Panc1 (cell line): ENCODE measurements around the gene FBXL2. TPM values are rescaled to one million over a fixed set of nuclear protein-coding genes. Genes with fewer than 3 reads are reported as not detected.

Experiments used
- ATAC-seq: fragments of 200-7000 bp; cut with Tn5 transposase; 2 replicates; pipeline ENCODE4 v1.9.1; 2020; ENCODE audit warnings: mild to moderate bottlenecking, moderate library complexity
- BruUV-seq: library from RNA; stranded (reverse); fragments of 400-500 nt; replicated peaks from 2 replicates; lab custom pipeline; 2021; lab: Mats Ljungman, UMichigan
- CTCF ChIA-PET: fragments of 300-600 bp; sonication (Branson Sonifier 250); formaldehyde crosslinking; loops from one replicate; lab custom pipeline; 2022; ENCODE audit warnings: antibody characterized with exemption; lab: Charles Lee
- POLR2A ChIA-PET: fragments of 300-600 bp; sonication (Branson Sonifier 250); formaldehyde crosslinking; loops from one replicate; lab custom pipeline; 2022; ENCODE audit warnings: antibody characterized with exemption; lab: Charles Lee
- DNase-seq: peaks from one replicate; pipeline ENCODE4 v3.0.0-alpha.2; 2010; ENCODE audit warnings: low read depth, low spot score
- H3K27ac ChIP-seq: 2 replicates; pipeline ENCODE4 v1.5.1; 2011; ENCODE audit warnings: mild to moderate bottlenecking, low read length, inconsistent platforms
- H3K27me3 ChIP-seq: fragments of 200-500 bp; sonication (Bioruptor generic); 2 replicates; pipeline ENCODE4 v1.6.0; 2014; ENCODE audit warnings: low read length, inconsistent platforms; ENCODE audit not compliant: control insufficient read depth, insufficient read depth
- H3K36me3 ChIP-seq: fragments of 200-500 bp; sonication (Bioruptor generic); 2 replicates; pipeline ENCODE4 v1.5.1; 2014; ENCODE audit warnings: inconsistent platforms, mild to moderate bottlenecking, low read length, moderate library complexity; ENCODE audit not compliant: control insufficient read depth, insufficient read depth
- H3K4me1 ChIP-seq: 2 replicates; pipeline ENCODE4 v1.5.1; 2011; ENCODE audit warnings: inconsistent platforms, mild to moderate bottlenecking, low read length, moderate library complexity; ENCODE audit not compliant: control insufficient read depth, insufficient read depth
- H3K4me3 ChIP-seq, 2 experiments: 2 replicates each; pipeline ENCODE4 v1.5.1; 2011 to 2012; ENCODE audit warnings: low read depth in 2 of 2, low read length in 2 of 2, mild to moderate bottlenecking in 2 of 2, inconsistent platforms in 1 of 2, moderate library complexity in 1 of 2
- H3K9me3 ChIP-seq: fragments of 200-500 bp; sonication (Bioruptor generic); 2 replicates; pipeline ENCODE4 v1.5.1; 2014; ENCODE audit warnings: low read depth, mild to moderate bottlenecking, inconsistent platforms, low read length, moderate library complexity; ENCODE audit not compliant: control insufficient read depth, insufficient read depth
- POLR2AphosphoS5 ChIP-seq: IDR thresholded peaks from 2 replicates; pipeline ENCODE4 v1.6.1; 2012; ENCODE audit warnings: mild to moderate bottlenecking, low read depth, low read length, moderate library complexity
- REST ChIP-seq, 2 experiments: IDR thresholded peaks; 2 replicates each; pipeline ENCODE4 v1.6.1; 2011 to 2012; ENCODE audit warnings: low read depth in 2 of 2, control low read depth in 1 of 2, low read length in 1 of 2, mild to moderate bottlenecking in 1 of 2, moderate library complexity in 1 of 2; ENCODE audit not compliant: insufficient read depth in 1 of 2
- SIN3A ChIP-seq: IDR thresholded peaks from 2 replicates; pipeline ENCODE4 v1.6.1; 2012; ENCODE audit warnings: low read depth, mild to moderate bottlenecking, low read length, moderate library complexity, borderline replicate concordance; ENCODE audit not compliant: insufficient read depth
- TCF7L2 ChIP-seq: IDR thresholded peaks from 2 replicates; pipeline ENCODE4 v1.6.1; 2011; ENCODE audit warnings: mild to moderate bottlenecking, low read depth, low read length, inconsistent platforms
- in situ Hi-C: cut with HindIII; loops from 2 replicates; pipeline ENCODE4 v1.10.0; 2016; ENCODE audit warnings: low sequenced_read_pairs, low pct_unique_long_range_greater_than_20kb
- intact Hi-C: fragments of 100-400 bp; cut with micrococcal nuclease; formaldehyde crosslinking; loops from one replicate; pipeline ENCODE4 v1.10.0; 2022; ENCODE audit not compliant: unreplicated experiment
- total RNA-seq: library from RNA; stranded (reverse); gene quantifications from one replicate; pipeline ENCODE4 v1.2.1, GENCODE V29; 2021; ENCODE audit not compliant: unreplicated experiment
- TF ChIP-seq, protein P1 (sequence below): fragments of 450-650 bp; IDR thresholded peaks from 2 replicates; pipeline ENCODE4 v1.5.1; 2017; ENCODE audit warnings: mild to moderate bottlenecking

FBXL2 gene
- total RNA-seq, 1 experiment from 2014 or later: 12.3 TPM

- POLR2A ChIA-PET: no interaction called here
- in situ Hi-C loops (no loop called here), intact Hi-C loops (no loop called here)
- Histone ChIP-seq H3K36me3 (no peaks in the 10 kb centered on the region), H3K27me3 (no peaks in the 10 kb centered on the region), H3K4me1 (no peaks in the 10 kb centered on the region), H3K9me3 (no peaks in the 10 kb centered on the region), H3K4me3 (no peak overlapping the region), H3K27ac (no peak overlapping the region)
- no peak for ATAC-seq
- no TSS peak for BruUV-seq
- CTCF ChIA-PET: no interaction called here
- TF ChIP-seq, protein P1, sequence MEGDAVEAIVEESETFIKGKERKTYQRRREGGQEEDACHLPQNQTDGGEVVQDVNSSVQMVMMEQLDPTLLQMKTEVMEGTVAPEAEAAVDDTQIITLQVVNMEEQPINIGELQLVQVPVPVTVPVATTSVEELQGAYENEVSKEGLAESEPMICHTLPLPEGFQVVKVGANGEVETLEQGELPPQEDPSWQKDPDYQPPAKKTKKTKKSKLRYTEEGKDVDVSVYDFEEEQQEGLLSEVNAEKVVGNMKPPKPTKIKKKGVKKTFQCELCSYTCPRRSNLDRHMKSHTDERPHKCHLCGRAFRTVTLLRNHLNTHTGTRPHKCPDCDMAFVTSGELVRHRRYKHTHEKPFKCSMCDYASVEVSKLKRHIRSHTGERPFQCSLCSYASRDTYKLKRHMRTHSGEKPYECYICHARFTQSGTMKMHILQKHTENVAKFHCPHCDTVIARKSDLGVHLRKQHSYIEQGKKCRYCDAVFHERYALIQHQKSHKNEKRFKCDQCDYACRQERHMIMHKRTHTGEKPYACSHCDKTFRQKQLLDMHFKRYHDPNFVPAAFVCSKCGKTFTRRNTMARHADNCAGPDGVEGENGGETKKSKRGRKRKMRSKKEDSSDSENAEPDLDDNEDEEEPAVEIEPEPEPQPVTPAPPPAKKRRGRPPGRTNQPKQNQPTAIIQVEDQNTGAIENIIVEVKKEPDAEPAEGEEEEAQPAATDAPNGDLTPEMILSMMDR: no peak
- TF ChIP-seq SIN3A (no peak), REST (IDR thresholded peaks at IDR 0.05; ENCODE audit: insufficient read depth in 1 of 2, low read depth in 2 of 2, low read length in 1 of 2) (no peak), TCF7L2 (no peak), POLR2AphosphoS5 (no peak)
- no peak for DNase-seq
Observed at GRCh38 chr3:33271324-33271723, 5.9 kb upstream of the FBXL2 start.

DNA sequence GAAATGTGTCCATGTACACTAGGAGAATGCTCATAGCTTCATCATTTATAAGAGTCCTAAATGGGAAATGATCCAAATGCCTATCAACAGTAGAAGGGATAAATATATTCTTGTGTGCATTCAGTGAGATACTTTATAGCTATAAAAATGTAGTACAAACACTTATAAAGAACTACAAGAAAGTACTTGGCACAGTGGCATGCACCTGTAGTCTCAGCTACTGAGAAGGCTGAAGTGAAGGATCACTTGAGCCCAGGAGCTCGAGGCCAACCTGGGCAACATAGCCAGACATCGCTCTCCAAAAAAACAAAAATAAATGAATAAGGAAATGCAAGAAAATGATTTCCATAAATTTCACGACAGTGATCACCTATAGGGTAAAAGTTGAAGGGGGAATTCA is 3.6 kb upstream of the FBXL2 start:
- TF ChIP-seq SIN3A (no peak), REST (IDR thresholded peaks at IDR 0.05; ENCODE audit: insufficient read depth in 1 of 2, low read depth in 2 of 2, low read length in 1 of 2) (no peak), TCF7L2 (no peak), POLR2AphosphoS5 (no peak)
- TF ChIP-seq, protein P1: no peak
- Histone ChIP-seq H3K9me3 (no peaks in the 10 kb centered on the region), H3K27ac (no peak overlapping the region), H3K36me3 (no peaks in the 10 kb centered on the region; the same call in 1 of the 2 replicates), H3K4me1 (no peaks in the 10 kb centered on the region), H3K4me3 (no peak overlapping the region), H3K27me3 (no peaks in the 10 kb centered on the region)
- CTCF ChIA-PET: no interaction called here
- in situ Hi-C loops (no loop called here), intact Hi-C loops (no loop called here)
- DNase-seq (no peak), ATAC-seq (no peak)
- BruUV-seq: no TSS peak
- POLR2A ChIA-PET: no interaction called here
